Right lung (tissue), 5 donors: ENCODE results near the gene GNB5. TPM values are rescaled to one million over a fixed set of nuclear protein-coding genes. Genes with fewer than 3 reads are reported as not detected.
"Not testable (repeated sequence)": the region's sequence is repeated elsewhere in the genome, so short reads cannot be mapped to it uniquely, and the experiment has no call there.

ENCODE experiments used
- DNase-seq, 2 donors: peaks; one replicate each; pipeline ENCODE4 v3.0.0-alpha.2; 2013
- polyA plus RNA-seq, 5 donors: library from polyadenylated mRNA; unstranded; fragments of 120-200 nt; gene quantifications; one replicate each; pipeline versions ENCODE4 v1.2.1 to v1.2.3, GENCODE V29; 2013; ENCODE audit warnings: inconsistent platforms in 1 of 5, low replicate concordance in 1 of 5; ENCODE audit not compliant: insufficient read length in 5 of 5, insufficient read depth in 1 of 5

GNB5 gene
- polyA plus RNA-seq, 5 donors: 10.6 to 16.0 (median 13.5) TPM

GRCh38 chr15:52171807-52172206, 19.4 kb downstream of the GNB5 start:
- DNase-seq: no peak

GRCh38 chr15:52171386-52171785, 19.8 kb downstream of the GNB5 start:
- DNase-seq: no peak

DNA sequence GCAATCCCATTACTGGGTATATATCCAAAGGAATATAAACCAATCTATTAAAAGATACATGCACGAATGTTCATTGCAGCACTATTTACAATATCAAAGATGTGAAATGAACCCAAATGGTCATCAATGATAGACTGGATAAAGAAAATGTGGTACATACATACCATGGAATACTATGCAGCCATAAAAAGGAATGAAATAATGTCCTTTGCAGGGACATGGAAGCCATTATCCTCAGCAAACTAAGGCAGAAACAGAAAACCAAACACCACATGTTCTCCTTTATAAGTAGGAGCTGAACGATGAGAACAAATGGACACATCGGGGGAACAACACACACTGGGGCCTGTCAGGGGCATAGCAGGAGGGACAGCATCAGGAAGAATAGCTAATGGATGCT, 21.0 kb downstream of the GNB5 start:
- DNase-seq: not testable (repeated sequence)

DNA sequence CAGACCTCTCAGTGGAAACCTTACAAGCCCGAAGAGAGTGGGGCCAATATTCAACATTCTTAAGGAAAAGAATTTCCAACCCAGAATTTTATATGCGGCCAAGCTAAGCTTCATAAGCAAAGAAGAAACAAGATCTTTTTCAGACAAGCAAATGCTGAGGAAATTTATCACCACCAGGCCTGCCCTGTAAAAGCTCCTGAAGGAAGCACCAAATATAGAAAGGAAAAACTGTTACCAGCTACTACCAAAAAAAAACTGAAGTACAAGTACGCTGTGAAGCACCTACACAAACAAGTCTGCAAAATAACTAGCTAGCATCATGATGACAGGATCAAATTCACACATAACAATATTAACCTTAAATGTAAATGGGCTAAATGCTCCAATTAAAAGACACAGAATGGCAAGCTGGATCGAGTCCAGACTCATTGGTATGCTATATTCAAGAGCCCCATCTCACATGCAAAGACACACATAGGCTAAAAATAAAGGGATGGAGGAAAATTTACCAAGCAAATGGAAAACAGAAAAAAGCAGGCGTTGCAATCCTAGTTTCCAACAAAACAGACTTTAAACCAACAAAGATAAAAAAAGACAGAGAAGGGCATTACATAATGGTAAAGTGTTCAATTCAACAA, 25.6 kb downstream of the GNB5 start:
- DNase-seq: not testable (repeated sequence)

DNA sequence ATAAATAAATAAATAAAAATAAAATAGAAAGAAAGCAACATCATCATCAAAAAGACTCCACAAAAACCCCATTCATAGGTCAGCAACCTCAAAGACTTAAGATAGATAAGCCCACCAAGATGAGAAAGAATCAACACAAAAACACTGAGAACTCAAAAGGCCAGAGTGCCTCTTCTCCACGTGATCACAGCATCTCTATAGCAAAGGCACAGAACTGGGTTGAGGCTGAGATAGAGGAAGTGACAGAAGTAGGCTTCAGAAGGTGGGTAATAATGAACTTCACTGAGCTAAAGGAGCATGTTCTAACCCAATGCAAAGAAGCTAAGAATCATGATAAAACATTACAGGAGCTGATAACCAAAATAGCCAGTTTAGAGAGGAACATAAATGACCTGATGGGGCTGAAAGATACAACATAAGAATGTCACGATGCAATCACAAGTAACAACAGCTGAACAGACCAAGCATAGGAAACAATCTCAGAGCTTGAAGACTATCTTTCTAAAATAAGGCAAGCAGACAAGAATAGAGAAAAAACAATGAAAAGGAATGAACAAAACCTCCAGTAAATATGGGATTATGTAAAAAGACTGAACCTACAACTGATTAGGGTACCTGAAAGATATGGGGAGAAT, 26.4 kb downstream of the GNB5 start:
- no peak for DNase-seq

DNA sequence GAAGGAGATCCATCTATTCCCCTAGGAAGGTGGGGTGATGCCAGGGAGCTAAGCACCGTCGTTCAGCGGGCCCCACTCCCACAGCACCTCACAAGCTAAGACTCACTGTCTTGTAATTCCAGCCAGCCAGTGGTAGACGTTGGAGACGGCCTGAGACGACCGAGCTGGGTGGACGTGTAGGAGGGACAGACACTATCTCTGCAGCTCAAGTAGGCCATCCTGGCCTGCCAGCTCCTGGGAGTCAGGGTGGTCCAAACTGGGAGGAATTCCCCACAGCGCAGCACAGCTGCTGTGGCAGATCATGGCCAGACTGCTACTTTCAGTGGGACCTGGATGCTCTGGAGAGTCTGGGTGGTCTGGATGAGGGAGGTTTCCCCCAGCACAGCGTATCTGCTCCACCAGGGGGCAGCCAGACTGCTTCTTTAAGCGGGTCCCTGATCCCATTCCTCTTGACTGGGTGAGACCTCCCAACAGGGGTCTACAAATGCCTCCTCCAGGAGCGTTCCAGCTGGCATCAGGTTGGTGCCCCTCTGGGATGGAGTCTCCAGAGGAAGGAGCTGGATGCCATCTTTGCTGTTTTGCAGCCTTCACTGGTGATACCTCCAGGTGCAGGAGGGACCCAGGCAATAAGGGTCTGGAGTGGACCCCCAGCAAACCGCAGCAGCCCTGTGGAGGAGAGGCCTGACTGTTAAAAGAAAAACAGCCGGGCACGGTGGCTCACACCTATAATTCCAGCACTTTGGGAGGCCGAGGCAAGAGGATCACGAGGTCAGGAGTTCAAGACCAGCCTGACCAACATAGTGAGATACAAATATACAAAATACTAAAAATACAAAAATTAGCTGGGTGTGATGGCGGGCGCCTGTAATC, 27.6 kb downstream of the GNB5 start:
- no peak for DNase-seq

DNA sequence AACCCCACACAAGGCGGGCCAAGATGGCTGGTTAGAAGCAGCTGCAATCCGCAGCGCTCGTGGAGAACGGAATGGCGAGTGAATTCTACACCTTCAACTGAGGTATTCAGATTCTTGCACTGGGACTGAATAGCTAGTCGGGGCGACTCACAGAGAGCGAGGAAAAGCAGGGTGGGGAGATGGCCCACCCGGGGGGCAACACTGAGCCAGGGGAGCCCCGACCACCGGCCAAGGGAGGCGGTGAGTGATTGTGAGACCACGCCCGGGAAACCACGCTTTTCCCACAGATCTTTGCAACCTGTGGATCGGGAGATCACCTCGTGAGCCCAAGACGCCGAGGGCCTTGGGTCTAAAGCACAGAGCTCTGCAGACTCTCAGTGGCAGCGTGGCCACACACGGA, 28.3 kb downstream of the GNB5 start:
- no peak for DNase-seq

DNA sequence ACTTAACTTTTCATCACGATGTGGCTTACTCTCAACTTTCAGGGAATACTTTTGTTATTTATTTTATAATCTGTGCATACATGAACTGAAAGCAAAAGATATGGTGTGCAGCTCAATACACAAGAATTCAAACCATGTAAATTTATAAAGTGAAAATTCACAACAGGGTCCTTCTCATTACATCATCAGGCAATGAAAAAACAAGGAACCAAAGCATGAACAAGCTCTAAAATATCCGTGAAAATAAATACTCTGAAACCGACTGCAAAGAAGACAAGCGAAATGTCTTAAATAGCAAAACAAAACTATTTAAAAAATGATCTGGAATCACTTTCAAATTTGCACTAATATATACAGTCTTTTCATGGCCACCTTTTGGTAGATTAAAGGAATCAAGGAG, 28.9 kb downstream of the GNB5 start:
- DNase-seq: no peak

- DNase-seq: no peak
Measured at GRCh38 chr15:52161406-52161966, 29.7 kb downstream of the GNB5 start.

DNA sequence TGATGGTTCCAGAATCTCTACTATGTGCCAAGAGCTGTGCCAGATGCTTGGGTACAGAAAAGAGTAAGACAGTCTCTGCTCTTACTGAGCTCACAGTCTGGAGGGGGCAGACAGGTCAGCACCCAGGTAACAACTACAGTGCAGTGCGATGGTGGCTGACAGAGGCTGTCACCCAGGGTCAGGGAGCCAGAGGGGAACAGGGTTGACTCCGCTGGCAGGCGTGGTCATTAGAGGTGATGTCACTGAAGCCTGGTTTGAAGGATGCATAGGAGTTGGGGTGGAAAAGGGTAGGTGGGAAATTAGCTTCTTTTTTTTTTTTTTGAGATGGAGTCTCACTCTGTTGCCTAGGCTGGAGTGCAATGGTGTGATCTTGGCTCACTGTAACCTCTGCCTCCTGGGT, 31.5 kb downstream of the GNB5 start:
- DNase-seq: no peak

DNA sequence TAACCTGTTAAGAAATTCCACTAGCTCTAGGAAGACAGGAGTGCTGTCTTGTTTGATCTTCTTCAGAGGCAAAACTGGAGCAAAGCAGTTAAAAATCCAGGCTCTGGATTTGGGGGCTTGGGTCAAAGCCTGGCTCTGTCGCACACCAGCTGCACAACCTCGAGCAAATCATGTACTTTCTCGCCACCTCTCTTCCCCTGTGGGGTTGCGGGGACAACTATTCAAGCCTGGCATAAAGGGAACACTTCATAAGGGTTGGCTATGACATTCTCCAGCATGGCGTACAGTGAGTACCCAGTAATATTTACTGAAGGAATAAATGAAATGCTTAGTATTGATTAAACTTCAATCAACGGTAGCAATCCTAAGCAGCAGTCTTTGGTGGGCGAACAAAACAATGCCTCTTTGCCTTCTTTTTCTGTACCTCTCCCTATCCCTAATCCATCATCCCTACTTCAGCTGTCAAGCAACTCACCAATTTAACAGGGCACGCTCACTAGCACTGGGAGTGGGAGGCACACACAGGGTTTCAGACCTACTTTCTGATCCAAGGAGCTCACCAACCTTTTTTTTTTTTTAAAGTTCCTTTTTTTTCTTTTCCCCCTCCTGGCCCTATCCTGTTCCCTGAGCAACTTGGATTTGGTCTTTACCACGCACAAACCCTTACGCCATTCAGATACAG, 33.0 kb downstream of the GNB5 start:
- DNase-seq: no peak

DNA sequence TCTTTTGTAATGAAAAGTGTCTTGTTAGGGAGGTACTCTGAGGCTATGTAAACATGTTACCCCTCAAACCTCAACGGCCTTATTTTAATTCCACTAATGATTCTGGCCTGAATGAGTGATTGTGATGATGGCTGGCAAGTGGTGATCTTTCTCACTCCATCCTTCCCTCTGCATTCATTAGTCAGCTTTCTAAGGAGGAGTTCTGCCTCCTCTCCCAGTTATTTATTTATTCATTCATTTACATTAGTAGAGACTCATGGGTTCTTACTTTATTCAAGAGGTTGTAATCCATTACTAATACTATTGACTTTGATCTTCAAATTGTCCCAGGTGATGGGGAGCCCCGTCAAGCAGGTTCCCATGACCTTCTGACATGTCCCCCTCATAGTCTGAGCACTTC, 35.3 kb downstream of the GNB5 start:
- DNase-seq: no peak

GRCh38 chr15:52154896-52155865, 36.0 kb downstream of the GNB5 start:
- DNase-seq: no peak

DNA sequence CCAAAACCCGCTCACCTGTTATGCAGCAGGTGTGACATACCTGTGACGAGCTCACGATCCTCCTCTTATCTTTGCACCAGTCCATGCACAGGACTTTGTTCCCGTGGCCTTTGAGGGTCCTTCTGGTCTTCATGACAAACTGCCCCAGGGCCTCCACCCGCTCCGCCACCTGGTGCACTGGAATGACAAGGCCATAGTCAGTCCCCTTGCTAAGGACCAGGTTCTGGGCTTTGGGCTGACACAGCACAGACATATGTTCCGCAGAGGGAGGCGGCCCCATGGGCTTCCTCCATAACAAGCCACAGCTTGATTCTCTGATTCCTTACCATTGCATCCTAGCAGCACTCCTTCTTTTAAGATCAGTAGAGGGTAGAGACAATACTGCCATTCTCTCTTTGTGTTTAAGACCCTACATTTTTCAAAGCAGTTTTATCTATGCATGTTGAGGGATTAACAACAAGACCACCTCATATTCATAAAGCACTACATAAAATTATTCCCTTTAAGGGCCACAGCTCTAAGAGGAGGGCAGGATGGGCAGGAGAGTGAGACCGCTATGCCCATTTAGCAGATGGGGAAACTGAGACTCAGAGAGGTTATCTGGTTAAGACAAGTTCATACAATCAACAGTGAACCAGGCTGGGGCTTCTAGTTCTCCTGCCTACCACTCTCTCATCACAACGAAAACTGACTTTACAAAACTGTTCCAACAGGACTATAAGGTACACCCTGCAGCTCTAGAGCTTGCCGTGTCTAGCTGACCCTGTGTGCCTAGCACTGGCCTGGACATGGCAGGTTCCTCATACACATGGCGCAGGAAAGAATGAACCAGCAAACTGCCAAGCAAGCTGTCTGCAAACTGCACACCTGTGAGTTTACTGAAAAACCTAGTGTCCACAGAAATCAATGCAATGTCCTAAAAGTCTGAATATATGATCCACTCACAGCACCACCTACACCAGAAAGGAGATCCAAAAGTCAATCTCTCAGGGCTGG, 37.0 kb downstream of the GNB5 start:
- no peak for DNase-seq

GRCh38 chr15:52151353-52151752, 39.8 kb downstream of the GNB5 start:
- DNase-seq: no peak

DNA sequence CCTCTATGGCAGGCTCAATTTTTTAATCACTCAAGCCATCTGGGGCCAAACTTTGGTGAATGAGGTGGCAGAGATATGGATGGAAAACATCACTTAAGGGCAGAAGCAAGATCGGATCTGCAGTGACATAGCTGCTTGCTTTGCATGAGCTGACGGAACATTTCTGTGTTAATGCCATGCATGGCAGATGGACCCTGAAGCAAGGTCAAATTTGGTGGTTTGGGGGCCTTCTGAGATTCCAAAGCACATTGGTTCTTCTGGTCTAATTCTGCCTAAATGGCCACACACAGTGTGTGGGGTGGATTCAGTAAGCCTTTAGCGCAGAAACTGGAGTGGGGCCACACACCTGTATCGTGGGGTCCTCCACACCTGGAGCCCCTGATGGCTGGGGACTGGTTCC, 40.3 kb downstream of the GNB5 start:
- DNase-seq: no peak

- DNase-seq: no peak
Measured at GRCh38 chr15:52150043-52150825, 41.0 kb downstream of the GNB5 start.

GRCh38 chr15:52148403-52148802, 42.8 kb downstream of the GNB5 start:
- no peak for DNase-seq

- DNase-seq: no peak
Measured at GRCh38 chr15:52146776-52147175, 44.4 kb downstream of the GNB5 start.
